Airway epithelial cell (primary cell): Measurements from ENCODE around the gene KIFAP3. TPM values are rescaled to one million over a fixed set of nuclear protein-coding genes. Genes with fewer than 3 reads are reported as not detected.

Experiments used
- total RNA-seq: library from RNA; depleted of rRNA; stranded (reverse); fragments of >200 nt; gene quantifications from 2 replicates; pipeline ENCODE4 v1.2.3, GENCODE V29; 2015

Gene KIFAP3
- total RNA-seq: 14.3 and 17.6 TPM in 2 replicates

DNA sequence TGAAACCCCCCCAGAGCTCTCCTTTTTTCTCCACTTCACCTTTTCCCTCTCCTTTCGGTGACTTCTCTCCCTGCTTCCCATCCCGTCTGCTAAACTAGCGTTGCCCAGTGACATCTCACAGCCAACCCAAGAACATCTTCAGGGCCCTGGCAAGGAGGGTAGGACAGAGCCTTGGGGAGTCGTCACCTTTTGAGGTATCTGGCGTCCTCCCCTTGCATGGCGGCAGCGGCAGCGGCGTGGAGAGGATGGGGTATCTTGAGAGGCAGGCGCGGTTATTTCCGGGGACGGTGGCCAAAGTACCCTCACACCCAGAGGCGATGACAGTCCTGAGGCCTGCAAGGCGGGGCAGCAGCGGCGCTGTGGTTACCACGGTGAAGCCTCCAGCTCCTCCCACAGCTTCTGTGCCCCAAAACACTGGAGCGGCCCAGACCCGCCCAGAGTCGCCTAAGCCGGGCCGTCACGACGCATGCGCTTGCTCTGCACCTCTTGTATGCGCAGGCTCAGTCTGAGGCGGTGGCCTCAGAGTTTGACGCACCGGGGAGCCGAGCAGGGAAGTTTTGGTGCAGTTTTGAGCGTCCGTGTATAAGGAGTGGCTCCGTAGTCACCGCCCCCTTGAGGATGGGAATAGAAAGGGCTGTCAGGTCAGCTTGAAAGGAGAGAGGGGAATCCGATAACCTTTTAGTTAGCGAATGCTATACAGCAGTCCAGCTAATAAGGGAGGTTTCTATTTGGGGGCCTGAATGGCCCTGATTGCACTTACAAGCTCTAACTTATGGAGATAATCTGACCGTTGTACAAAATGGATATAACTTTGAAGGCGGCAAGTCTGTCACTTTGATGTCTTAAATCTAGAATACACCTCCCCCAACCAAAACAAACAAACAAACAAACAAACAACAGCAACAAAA is at the start of gene KIFAP3:
Gene KIFAP3 (minus strand): TSS at position 446 of the 908 bp plus-strand sequence. CDS start 228 bp downstream, at position 218.

DNA sequence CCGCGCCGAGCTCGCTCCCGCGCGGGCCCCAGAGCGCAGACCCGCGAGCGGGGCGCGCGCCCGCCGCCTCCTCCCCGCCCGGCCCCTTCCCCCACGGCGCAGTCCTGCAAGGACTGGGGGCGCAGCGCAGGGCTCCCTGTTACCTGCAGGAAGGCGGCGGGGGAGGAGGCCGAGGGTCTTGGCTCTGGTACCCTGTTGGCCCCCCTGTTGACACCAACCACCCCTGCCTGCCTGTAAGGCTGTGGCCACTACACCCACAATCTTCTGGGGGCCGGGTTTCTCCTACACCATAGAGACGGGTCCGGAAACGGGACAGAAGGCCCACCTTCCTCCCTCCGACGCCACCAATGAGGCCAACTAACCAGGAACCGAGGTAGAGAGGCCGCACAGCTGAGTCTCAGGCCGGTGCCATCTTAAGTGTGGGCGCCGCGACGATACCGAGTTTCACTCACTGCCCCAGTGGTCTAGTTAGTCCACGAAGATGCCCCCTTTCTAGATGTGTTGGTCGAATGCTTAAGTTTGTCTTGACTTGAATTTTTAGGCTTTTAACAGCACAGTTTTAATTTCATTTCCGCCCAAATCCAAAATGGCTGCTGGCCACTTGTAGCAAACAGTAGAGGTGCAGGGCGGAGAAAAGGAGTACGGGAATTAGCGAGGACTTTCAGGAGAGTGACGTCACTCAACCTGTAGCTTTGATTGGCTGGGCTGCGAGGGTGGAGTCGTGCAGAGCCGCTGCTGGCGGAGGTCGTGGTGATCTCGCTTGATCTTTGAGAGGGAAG is 180.7 kb downstream of the KIFAP3 start, which contains the start of gene SCYL3:
Gene SCYL3 (minus strand): TSS at position 252 of the 779 bp plus-strand sequence. CDS start 5,056 bp downstream, outside the sequence.

Other genes with a start within 250 kb of the KIFAP3 start
- 3.5 and 5.7 TPM in 2 replicates for gene SCYL3, start 180.8 kb downstream of the KIFAP3 start, total RNA-seq
- not detected in 2 replicates for gene NTMT2, start 71.3 kb upstream of the KIFAP3 start, total RNA-seq